Measurements from ENCODE around the gene CACNB1.

Gene CACNB1

DNA sequence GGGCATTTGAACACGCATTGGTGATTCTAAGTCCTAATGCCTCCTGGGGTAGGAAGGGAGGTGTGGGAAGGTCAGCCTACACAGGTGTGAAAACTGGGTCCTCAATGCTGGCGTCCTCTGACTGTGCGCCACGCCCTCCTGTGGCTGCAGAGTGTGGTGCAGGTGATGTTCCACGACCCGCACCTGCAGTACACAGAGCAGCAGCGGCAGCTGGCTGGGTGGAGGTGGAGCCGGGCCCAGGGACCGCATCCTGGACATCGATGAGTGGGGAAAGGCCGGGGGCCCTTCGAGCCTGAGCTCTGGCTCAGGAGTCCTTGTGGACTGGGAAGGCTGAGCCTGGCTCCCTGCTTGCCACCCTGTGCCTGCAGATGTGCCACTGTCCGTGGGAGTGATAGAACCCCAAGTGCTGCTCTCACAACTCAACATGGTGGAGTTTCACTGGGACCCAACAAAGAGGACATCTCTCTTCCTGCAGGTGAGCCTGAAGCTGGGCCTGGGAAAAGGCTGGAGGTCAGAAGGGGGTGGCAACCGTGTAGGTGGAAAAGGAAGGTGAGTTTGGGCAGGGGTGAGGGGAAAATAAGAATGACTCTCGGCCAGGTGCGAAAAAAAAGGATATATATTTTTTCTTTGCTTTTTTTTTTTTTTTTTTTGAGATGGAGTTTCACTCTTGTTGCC is 42.3 kb upstream of the CACNB1 start:
- TF ChIP-seq, protein P1, sequence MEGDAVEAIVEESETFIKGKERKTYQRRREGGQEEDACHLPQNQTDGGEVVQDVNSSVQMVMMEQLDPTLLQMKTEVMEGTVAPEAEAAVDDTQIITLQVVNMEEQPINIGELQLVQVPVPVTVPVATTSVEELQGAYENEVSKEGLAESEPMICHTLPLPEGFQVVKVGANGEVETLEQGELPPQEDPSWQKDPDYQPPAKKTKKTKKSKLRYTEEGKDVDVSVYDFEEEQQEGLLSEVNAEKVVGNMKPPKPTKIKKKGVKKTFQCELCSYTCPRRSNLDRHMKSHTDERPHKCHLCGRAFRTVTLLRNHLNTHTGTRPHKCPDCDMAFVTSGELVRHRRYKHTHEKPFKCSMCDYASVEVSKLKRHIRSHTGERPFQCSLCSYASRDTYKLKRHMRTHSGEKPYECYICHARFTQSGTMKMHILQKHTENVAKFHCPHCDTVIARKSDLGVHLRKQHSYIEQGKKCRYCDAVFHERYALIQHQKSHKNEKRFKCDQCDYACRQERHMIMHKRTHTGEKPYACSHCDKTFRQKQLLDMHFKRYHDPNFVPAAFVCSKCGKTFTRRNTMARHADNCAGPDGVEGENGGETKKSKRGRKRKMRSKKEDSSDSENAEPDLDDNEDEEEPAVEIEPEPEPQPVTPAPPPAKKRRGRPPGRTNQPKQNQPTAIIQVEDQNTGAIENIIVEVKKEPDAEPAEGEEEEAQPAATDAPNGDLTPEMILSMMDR (IDR thresholded peaks at IDR 0.05; ENCODE audit: low read depth, low read length, missing control alignments): peak; percentile 87
- no peak overlapping the region for H3K4me3 ChIP-seq (ENCODE audit: low read depth, low read length)
- DNase-seq (ENCODE audit: low read depth): peak; percentile 19

DNA sequence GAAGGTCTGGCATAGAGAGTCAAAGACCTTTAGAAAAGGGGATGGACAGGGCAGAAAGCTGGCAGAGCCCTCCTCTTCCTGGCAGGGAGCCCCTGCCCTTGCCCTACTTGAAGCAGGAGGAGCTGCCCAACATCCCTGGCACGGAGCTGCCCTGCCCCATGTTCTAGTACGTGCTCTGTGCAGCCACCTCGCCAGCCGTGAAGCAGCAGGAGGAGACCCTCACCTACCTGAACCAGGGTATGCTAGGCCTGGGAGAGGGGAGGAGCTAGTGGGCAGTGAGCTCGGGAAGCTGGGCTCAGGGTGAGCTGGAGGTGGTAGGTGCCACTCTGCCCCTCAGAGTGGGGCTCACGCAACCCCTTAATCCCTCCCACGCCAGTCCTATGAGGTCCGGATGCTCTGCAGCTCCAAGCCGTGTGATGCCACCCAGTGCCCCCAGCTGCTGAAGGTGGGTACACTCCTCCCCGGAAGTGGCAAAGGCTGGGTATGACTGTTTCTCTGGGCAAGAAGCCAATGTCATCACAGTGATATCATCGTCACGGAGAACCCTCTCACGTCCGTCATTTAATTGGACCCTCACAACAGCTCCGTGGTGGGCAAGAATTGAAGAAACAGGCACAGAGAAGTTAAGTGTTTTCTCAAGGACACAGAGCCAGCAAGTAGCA is 41.0 kb upstream of the CACNB1 start:
- no peak overlapping the region for H3K4me3 ChIP-seq (ENCODE audit: low read depth, low read length)
- no peak for DNase-seq (ENCODE audit: low read depth)
- TF ChIP-seq, protein P1 (IDR thresholded peaks at IDR 0.05; ENCODE audit: low read depth, low read length, missing control alignments): no peak

DNA sequence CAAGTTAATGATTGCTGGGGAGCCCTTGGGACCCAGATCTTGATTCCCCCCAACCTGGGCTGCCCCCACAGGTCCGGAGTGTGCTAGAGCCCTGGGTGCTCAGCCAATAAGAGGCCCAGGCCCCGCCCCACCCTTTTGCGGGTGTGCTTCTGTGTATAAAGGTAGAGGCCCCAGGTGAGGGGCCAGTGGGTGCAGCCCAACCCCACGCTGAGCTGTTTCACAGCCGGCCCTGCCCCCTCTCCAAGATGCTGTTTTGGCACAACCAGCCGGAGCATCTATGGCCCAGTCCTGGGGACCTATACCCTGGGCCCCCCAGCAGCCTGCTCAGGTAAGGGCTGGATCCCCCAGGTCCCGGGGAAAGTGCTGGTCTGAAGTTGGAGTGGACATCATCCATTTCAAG is 40.1 kb upstream of the CACNB1 start:
- TF ChIP-seq, protein P1 (IDR thresholded peaks at IDR 0.05; ENCODE audit: low read depth, low read length, missing control alignments): no peak

DNA sequence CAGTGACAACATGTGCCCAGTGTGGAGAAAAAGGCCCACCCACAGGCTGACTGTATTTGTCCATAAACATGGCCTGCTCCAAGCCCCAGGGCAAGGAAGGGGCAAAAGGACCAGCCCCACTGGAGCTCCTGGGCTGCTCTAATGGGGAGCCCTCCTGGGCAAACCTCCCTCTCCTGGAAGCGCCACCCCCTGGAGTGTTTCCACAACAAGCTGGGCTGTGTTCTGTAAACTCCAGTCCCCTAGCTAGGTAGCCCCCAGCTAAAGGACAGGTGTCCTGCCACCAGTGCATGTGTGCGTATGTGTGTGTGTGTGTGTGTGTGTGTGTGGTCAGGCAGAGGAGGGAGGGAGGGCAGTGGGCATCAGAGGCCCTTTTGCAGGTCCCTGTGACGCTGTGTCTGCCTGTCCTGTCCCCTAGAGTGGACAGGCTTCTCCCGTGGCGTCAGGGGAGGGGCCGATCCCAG is 39.5 kb upstream of the CACNB1 start:
- H3K4me3 ChIP-seq (ENCODE audit: low read depth, low read length): no peak overlapping the region
- TF ChIP-seq, protein P1 (IDR thresholded peaks at IDR 0.05; ENCODE audit: low read depth, low read length, missing control alignments): no peak
- DNase-seq (ENCODE audit: low read depth): no peak

More for the DNA sequence above, 40.1 kb upstream of the CACNB1 start:
- no peak overlapping the region for H3K4me3 ChIP-seq (ENCODE audit: low read depth, low read length)
- no peak for DNase-seq (ENCODE audit: low read depth)

DNA sequence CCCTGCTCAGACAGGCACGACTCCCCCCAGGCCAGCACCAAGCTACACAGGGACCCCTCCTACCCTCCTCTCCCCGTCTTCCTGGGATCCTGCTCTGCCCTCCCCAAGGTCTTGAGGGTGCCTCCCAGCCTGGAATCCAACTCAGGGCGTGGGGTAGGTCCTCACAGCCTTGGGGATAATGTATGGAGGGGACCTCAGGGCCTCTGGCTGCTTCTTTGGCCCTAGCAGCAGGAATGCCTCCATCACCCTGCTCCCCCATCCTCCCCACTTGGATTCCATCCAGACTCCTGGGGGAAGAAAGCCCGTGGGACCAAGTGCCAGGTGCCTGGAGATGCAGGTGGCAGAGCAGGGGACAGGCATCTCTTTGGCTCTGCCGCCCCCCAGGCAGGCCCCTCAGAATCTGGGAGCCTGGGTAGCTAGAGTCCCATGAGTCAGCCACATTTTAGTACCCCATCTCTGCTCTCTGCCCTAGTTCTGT is 39.0 kb upstream of the CACNB1 start:
- H3K4me3 ChIP-seq (ENCODE audit: low read depth, low read length): no peak overlapping the region
- DNase-seq (ENCODE audit: low read depth): no peak
- TF ChIP-seq, protein P1 (IDR thresholded peaks at IDR 0.05; ENCODE audit: low read depth, low read length, missing control alignments): no peak

DNA sequence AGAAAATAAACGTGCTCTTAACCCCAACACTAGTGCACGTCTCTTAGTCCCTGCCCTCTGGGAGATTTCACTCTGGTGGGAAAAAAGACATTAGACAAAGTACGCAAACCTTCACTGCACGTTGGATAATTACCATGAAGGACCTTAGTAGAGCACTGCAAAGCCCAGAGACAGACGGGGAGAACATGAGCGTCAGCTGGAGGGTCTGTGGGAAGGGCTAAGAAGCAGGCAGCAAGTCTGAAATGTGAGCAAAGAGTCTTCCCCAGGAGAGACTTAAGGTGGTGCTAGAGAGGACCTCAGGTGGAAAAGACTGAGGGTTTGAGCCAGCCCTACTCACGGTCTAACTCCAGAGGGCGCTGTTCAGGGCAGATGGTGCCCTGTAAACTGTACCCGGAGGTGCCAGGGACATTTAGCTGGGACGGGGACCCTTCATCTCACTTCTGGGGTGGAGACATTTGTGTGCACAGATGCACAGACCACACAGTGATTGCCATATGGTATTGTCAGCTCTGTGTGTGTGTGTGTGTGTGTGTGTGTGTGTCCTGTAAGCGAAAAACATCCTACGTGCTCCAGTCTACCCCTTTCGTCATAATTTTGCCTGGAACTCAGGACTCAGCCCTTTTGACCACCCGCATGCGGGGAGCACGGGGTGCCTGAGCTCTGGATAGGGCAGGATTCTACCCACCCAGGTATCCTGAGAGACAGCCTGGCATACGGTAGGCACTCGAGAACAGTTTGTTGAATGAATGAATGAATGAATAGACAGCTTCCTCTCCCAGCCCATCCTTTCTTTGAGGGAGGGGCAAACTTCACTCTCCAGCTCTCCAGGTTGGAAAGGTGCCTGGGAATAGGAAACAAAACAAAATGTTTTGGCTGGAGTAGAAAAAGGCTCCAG is 38.3 kb upstream of the CACNB1 start:
- H3K4me3 ChIP-seq (ENCODE audit: low read depth, low read length): no peak overlapping the region
- TF ChIP-seq, protein P1 (IDR thresholded peaks at IDR 0.05; ENCODE audit: low read depth, low read length, missing control alignments): peak; percentile 98
- DNase-seq (ENCODE audit: low read depth): peak; percentile 31

Measured in GM12864 (cell line).